ENCODE measurements around the gene PDS5B.

DNA sequence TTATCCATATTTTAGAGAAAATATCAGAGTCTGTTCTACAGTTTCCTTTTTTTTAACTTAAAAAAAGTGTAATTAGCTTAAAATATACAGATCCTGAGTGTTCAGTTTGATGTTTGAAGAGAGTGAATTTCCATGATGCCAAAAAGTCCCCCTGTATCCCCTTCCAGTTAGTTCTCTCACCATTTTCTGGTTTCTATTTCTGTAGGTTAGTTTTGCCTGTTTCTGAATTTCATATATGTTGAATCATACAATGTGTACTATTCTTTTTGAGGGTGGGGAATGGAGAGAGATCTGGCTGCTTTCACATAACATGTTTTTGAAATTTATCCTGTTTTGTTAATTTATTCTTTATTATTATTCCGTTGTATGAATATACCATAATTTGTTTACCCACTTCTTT is 95.9 kb downstream of the PDS5B start:
- TF ChIP-seq POLR2A (IDR thresholded peaks at IDR 0.05): no peak
- TF ChIP-seq, protein P1, sequence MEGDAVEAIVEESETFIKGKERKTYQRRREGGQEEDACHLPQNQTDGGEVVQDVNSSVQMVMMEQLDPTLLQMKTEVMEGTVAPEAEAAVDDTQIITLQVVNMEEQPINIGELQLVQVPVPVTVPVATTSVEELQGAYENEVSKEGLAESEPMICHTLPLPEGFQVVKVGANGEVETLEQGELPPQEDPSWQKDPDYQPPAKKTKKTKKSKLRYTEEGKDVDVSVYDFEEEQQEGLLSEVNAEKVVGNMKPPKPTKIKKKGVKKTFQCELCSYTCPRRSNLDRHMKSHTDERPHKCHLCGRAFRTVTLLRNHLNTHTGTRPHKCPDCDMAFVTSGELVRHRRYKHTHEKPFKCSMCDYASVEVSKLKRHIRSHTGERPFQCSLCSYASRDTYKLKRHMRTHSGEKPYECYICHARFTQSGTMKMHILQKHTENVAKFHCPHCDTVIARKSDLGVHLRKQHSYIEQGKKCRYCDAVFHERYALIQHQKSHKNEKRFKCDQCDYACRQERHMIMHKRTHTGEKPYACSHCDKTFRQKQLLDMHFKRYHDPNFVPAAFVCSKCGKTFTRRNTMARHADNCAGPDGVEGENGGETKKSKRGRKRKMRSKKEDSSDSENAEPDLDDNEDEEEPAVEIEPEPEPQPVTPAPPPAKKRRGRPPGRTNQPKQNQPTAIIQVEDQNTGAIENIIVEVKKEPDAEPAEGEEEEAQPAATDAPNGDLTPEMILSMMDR (IDR thresholded peaks at IDR 0.05 in 4 of 5, conservative IDR thresholded peaks at IDR 0.05 in 1 of 5): no peak

All from gastrocnemius medialis (tissue), 4 donors.